ENCODE results near the gene OR10P1. TPM values are rescaled to one million over a fixed set of nuclear protein-coding genes. Genes with fewer than 3 reads are reported as not detected.

OR10P1 gene
- total and polyA plus RNA-seq, 10 of the 15 experiments (the other 5 are each of a cell fraction or from before 2014, with no cell fraction given) = not detected

- no TSS peak for BruUV-seq (replicated peaks)
- SMC1A ChIA-PET (ENCODE audit: uncharacterized antibody, unreplicated experiment) = interaction anchor here (0.8 to 1.7 kb wide), 4 partner anchors 427 to 477 kb away, joined by 3 to 5 read pairs (median 4); no protein-coding TSS in a partner anchor
- FAIRE-seq (peak; percentile 96), ATAC-seq (peak; percentile 85), DNase-seq (ENCODE audit: low read depth, low spot score) (peak; percentile 74)
- H3K27me3 ChIP-seq (replicated peaks in 1 of 2; ENCODE audit: control insufficient read depth in 2 of 2, insufficient read depth in 2 of 2, low read length in 1 of 2) = no peaks in the 10 kb centered on the region
- H2AFZ ChIP-seq (ENCODE audit: control insufficient read depth, low read depth, low read length) = peak overlapping the region; percentile 16; the same call in 1 of the 2 replicates
- 3% methylated on average over 6 of the region's 6 CpGs for WGBS (ENCODE audit: insufficient coverage, insufficient replicate concordance, low lambda C conversion rate, missing lambda C conversion rate)
- H3K4me1 ChIP-seq (ENCODE audit: control insufficient read depth, insufficient read depth, low read length) = no peaks in the 10 kb centered on the region
- in situ Hi-C loops (cut with MboI) = no loop called here
- no peak overlapping the region for H3K4me2 ChIP-seq (ENCODE audit: control insufficient read depth, insufficient read depth)
- POLR2A ChIA-PET = no interaction called here
- RAD21 ChIA-PET (ENCODE audit: unreplicated experiment) = interaction anchor here (1.5 to 3.3 kb wide), 3 partner anchors 11 to 431 kb away, joined by 3 to 21 read pairs (median 5); no protein-coding TSS in a partner anchor
- CTCF ChIA-PET = interaction anchor here (0.6 to 5.9 kb wide), 17 partner anchors 8 to 791 kb away, joined by 3 to 60 read pairs (median 3); partner anchors contain the start of gene OR6C70
- H3K79me2 ChIP-seq (ENCODE audit: control insufficient read depth, insufficient read depth, low read length) = no peaks in the 10 kb centered on the region
- intact Hi-C loops (cut with micrococcal nuclease; ENCODE audit: unreplicated experiment) = loop anchor here (1.0 to 10.0 kb wide), 2 partner anchors 430 to 625 kb away; no protein-coding TSS in a partner anchor
- no peaks in the 10 kb centered on the region for H3K36me3 ChIP-seq (ENCODE audit: control insufficient read depth in 2 of 2, insufficient read depth in 2 of 2, low read length in 1 of 2)
- H3K4me3 ChIP-seq = no peak overlapping the region
- no peak overlapping the region for H3K27ac ChIP-seq (ENCODE audit: control insufficient read depth, insufficient read depth)
- no peak overlapping the region for H3K9ac ChIP-seq (ENCODE audit: control insufficient read depth, insufficient read depth, low read length)
- no peaks in the 10 kb centered on the region for H4K20me1 ChIP-seq (ENCODE audit: control insufficient read depth, insufficient read depth)
- no peaks in the 10 kb centered on the region; the same call in 2 of the 3 replicates for H3K9me3 ChIP-seq (replicated peaks; ENCODE audit: control insufficient read depth, insufficient read depth, low read length)
- TF ChIP-seq, protein P1, sequence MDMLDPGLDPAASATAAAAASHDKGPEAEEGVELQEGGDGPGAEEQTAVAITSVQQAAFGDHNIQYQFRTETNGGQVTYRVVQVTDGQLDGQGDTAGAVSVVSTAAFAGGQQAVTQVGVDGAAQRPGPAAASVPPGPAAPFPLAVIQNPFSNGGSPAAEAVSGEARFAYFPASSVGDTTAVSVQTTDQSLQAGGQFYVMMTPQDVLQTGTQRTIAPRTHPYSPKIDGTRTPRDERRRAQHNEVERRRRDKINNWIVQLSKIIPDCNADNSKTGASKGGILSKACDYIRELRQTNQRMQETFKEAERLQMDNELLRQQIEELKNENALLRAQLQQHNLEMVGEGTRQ (IDR thresholded peaks at IDR 0.05; ENCODE audit: borderline replicate concordance, low read depth, low read length) = peak; percentile 11; the same call in 1 of the 2 replicates
- TF ChIP-seq CREB1 (IDR thresholded peaks at IDR 0.05; ENCODE audit: low read depth) (peak; percentile 52; the same call in 1 of the 2 replicates), YY1 (IDR thresholded peaks at IDR 0.05; ENCODE audit: low read depth, low read length) (no peak), FOXM1 (IDR thresholded peaks at IDR 0.05; ENCODE audit: low read depth, low read length) (peak; percentile 17; the same call in 1 of the 2 replicates), ZBTB11 (CRISPR knock-in tag; IDR thresholded peaks at IDR 0.05) (no peak), E4F1 (IDR thresholded peaks at IDR 0.05; ENCODE audit: borderline replicate concordance, partially characterized antibody) (no peak), RELA (IDR thresholded peaks at IDR 0.05; ENCODE audit: borderline replicate concordance, partially characterized antibody) (no peak), SMC3 (IDR thresholded peaks at IDR 0.05; ENCODE audit: borderline replicate concordance, low read length) (peak; percentile 69; the same call in 1 of the 2 replicates), RAD51 (IDR thresholded peaks at IDR 0.05) (peak; percentile 80), CTCF (IDR thresholded peaks at IDR 0.05 in 2 of 3, conservative IDR thresholded peaks at IDR 0.05 in 1 of 3; ENCODE audit: control insufficient read depth in 2 of 3, extremely low read depth in 1 of 3, insufficient read depth in 1 of 3, low read depth in 3 of 3, low read length in 3 of 3) (peak; percentile 62 to 88 (median 85))
- TF ChIP-seq, protein P2, sequence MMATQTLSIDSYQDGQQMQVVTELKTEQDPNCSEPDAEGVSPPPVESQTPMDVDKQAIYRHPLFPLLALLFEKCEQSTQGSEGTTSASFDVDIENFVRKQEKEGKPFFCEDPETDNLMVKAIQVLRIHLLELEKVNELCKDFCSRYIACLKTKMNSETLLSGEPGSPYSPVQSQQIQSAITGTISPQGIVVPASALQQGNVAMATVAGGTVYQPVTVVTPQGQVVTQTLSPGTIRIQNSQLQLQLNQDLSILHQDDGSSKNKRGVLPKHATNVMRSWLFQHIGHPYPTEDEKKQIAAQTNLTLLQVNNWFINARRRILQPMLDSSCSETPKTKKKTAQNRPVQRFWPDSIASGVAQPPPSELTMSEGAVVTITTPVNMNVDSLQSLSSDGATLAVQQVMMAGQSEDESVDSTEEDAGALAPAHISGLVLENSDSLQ (IDR thresholded peaks at IDR 0.05) = no peak
Measured at GRCh38 chr12:55619354-55620138, 17.1 kb upstream of the OR10P1 start.

All from GM12878 (cell line).